ENCODE data around the gene ROR2.

GRCh38 chr9:91972076-91972626 is 22.1 kb upstream of the ROR2 start:
- no peak for TF ChIP-seq POLR2A (IDR thresholded peaks at IDR 0.05; ENCODE audit: control extremely low read depth in 1 of 2, low read depth in 2 of 2, low read length in 2 of 2)
- TF ChIP-seq CTCF (IDR thresholded peaks at IDR 0.05; ENCODE audit: control extremely low read depth in 1 of 3, insufficient read depth in 1 of 3, low read depth in 1 of 3, low read length in 3 of 3) = no peak
- no peak for TF ChIP-seq TCF12 (IDR thresholded peaks at IDR 0.05; ENCODE audit: low read depth, low read length)

Measured in H1 (cell line).